GM12873 (cell line): ENCODE measurements around the gene WNK2.

Source experiments
- CTCF ChIP-seq: IDR thresholded peaks from 2 replicates; pipeline ENCODE4 v1.5.1; 2012; ENCODE audit warnings: low read depth, mild to moderate bottlenecking, moderate library complexity, low read length, control low read depth; ENCODE audit not compliant: insufficient read depth; ENCODE audit errors: missing control alignments

Gene WNK2

DNA sequence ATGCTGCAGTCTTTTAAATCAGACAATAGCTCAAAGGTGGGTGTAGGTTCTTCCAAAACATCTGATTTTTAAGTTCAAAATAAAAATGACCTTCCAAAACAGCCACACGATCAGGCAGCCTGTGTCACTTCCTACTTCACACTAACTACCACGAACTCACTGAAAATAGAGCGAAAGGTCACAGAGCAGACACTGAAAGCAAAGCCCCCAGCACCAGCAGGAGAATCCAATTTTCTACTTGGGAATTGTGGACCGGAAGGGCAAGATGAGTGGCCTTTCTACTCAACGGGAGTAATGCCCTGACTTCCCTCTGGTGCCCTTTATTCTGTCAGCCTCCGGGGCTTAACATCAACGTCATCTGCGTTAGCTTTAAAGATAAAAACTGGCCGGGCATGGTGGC, 159.7 kb downstream of the WNK2 start:
- TF ChIP-seq CTCF: no peak

GRCh38 chr9:93345643-93346230, 161.8 kb downstream of the WNK2 start:
- TF ChIP-seq CTCF: no peak

DNA sequence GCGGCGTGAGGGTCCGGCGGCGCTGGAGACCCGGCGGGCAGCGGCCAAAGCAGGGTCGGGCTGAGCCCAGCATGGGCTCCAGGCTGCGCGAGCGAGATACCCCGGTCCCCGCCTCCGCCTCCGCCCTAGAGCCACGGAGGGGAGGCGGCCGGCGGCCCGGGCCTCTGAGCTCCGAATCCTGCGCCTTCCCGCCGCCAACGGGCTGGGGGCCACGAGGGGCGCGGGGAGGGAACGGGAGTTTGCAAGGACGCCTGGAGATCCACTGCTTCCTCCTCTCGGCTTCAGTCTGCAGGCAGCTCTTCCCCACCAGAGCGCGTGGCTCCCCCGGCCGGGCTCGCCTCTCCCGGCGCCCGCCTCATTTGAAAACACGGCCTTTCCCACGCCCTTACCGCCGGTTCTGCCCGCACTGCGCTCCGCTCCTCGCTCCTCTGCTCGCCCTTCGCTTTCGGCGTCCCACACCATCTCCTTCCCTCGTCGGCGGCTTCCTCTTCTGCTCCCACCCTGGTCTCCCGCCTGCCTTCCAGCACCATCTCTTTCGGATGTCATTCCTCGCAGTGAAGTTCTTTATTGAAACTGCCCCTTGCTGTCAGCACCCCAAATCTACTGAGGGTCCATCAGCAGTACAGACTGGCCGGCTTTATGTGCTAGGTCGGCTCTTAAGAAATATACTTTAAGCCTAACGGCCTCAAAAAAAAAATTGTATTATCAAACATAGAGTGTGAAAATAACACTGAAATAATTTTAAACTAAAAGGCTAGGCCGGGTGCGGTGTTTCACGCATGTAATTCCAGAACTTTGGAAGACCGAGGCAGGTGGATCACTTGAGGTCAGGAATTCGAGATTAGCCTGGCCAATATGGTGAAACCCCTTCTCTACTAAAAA, 162.5 kb downstream of the WNK2 start:
- no peak for TF ChIP-seq CTCF

DNA sequence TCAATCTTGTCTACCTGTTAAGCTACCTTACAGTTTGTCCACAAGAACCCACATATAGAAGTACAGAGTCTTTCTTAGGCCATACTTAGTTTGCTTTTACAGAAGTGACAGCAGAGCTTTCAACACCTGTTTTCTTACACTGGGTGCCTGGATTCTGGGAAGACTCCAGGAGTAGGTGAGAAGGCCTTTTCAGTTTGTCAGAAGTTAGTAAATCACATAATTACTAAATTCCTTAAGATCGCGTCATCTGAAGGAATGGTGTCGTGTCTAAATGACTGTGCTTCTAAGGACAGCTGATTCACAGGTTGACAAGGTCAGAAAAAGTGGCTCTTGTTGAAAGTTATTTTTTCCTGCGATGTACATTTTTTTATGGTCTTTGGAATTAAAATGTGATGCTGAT, 170.5 kb downstream of the WNK2 start:
- TF ChIP-seq CTCF: no peak

GRCh38 chr9:93355827-93356226, 171.9 kb downstream of the WNK2 start:
- TF ChIP-seq CTCF: no peak

GRCh38 chr9:93357649-93358048, 173.7 kb downstream of the WNK2 start:
- no peak for TF ChIP-seq CTCF

- no peak for TF ChIP-seq CTCF
These were observed 178.1 kb downstream of the WNK2 start for GRCh38 chr9:93361995-93362394.
